Measurements from ENCODE around the gene USP17L30.
"Not testable (repeated sequence)": the region's sequence is repeated elsewhere in the genome, so short reads cannot be mapped to it uniquely, and the experiment has no call there.

The USP17L30 gene

GRCh38 chr4:9362829-9363228 lies at the start of gene USP17L30:
Gene USP17L30, plus strand, starts transcription at chr4:9363129. Its CDS starts 0 bp downstream, at chr4:9363129.
- DNase-seq; ATAC-seq (replicated peaks); H3K9me3 Mint-ChIP-seq; H3K27ac Mint-ChIP-seq; H3K4me3 Mint-ChIP-seq; H3K36me3 Mint-ChIP-seq; H3K27me3 Mint-ChIP-seq; H3K4me1 Mint-ChIP-seq: not testable (repeated sequence)

- DNase-seq; H3K36me3 Mint-ChIP-seq; H3K27me3 Mint-ChIP-seq; H3K27ac Mint-ChIP-seq; H3K9me3 Mint-ChIP-seq; H3K4me1 Mint-ChIP-seq; ATAC-seq (replicated peaks); H3K4me3 Mint-ChIP-seq: not testable (repeated sequence)
These were observed 38.7 kb upstream of the USP17L30 start for GRCh38 chr4:9324191-9324590.

GRCh38 chr4:9324865-9325264 lies 38.1 kb upstream of the USP17L30 start, which contains the start of gene USP17L24:
Gene USP17L24, plus strand, starts transcription at chr4:9325165. Its CDS starts 0 bp downstream, at chr4:9325165.
- H3K27me3 Mint-ChIP-seq; ATAC-seq (replicated peaks); H3K27ac Mint-ChIP-seq; H3K9me3 Mint-ChIP-seq; H3K36me3 Mint-ChIP-seq; H3K4me1 Mint-ChIP-seq; H3K4me3 Mint-ChIP-seq; DNase-seq: not testable (repeated sequence)

GRCh38 chr4:9329611-9330010 lies 33.3 kb upstream of the USP17L30 start, which contains the start of gene USP17L25:
Gene USP17L25, plus strand, starts transcription at chr4:9329911. Its CDS starts 0 bp downstream, at chr4:9329911.
- not testable (repeated sequence) for H3K27ac Mint-ChIP-seq; H3K36me3 Mint-ChIP-seq; H3K9me3 Mint-ChIP-seq; H3K4me1 Mint-ChIP-seq; ATAC-seq (replicated peaks); DNase-seq; H3K27me3 Mint-ChIP-seq; H3K4me3 Mint-ChIP-seq

GRCh38 chr4:9334358-9334757 lies 28.6 kb upstream of the USP17L30 start, which contains the start of gene USP17L26:
Gene USP17L26, plus strand, starts transcription at chr4:9334658. Its CDS starts 0 bp downstream, at chr4:9334658.
- H3K36me3 Mint-ChIP-seq; H3K4me1 Mint-ChIP-seq; ATAC-seq (replicated peaks); H3K4me3 Mint-ChIP-seq; H3K9me3 Mint-ChIP-seq; H3K27ac Mint-ChIP-seq; DNase-seq; H3K27me3 Mint-ChIP-seq: not testable (repeated sequence)

- ATAC-seq (replicated peaks); DNase-seq; H3K4me3 Mint-ChIP-seq; H3K4me1 Mint-ChIP-seq; H3K9me3 Mint-ChIP-seq; H3K36me3 Mint-ChIP-seq; H3K27ac Mint-ChIP-seq; H3K27me3 Mint-ChIP-seq: not testable (repeated sequence)
These were observed 23.8 kb upstream of the USP17L30 start, which contains the start of gene USP17L5 for GRCh38 chr4:9339103-9339502. Gene USP17L5, plus strand, starts transcription at chr4:9339403. Its CDS starts 0 bp downstream, at chr4:9339403.

- not testable (repeated sequence) for DNase-seq; H3K27me3 Mint-ChIP-seq; H3K27ac Mint-ChIP-seq; ATAC-seq (replicated peaks); H3K4me3 Mint-ChIP-seq; H3K9me3 Mint-ChIP-seq; H3K36me3 Mint-ChIP-seq; H3K4me1 Mint-ChIP-seq
These were observed 19.1 kb upstream of the USP17L30 start, which contains the start of gene USP17L27 for GRCh38 chr4:9343848-9344247. Gene USP17L27, plus strand, starts transcription at chr4:9344148. Its CDS starts 0 bp downstream, at chr4:9344148.

- not testable (repeated sequence) for H3K9me3 Mint-ChIP-seq; DNase-seq; H3K4me3 Mint-ChIP-seq; H3K27ac Mint-ChIP-seq; ATAC-seq (replicated peaks); H3K27me3 Mint-ChIP-seq; H3K36me3 Mint-ChIP-seq; H3K4me1 Mint-ChIP-seq
These were observed 14.3 kb upstream of the USP17L30 start, which contains the start of gene USP17L28 for GRCh38 chr4:9348593-9348992. Gene USP17L28, plus strand, starts transcription at chr4:9348893. Its CDS starts 0 bp downstream, at chr4:9348893.

GRCh38 chr4:9350866-9351265 lies 12.1 kb upstream of the USP17L30 start:
- H3K27ac Mint-ChIP-seq; H3K9me3 Mint-ChIP-seq; H3K4me3 Mint-ChIP-seq; H3K27me3 Mint-ChIP-seq; DNase-seq; H3K36me3 Mint-ChIP-seq; ATAC-seq (replicated peaks); H3K4me1 Mint-ChIP-seq: not testable (repeated sequence)

- ATAC-seq (replicated peaks); H3K36me3 Mint-ChIP-seq; H3K27me3 Mint-ChIP-seq; H3K4me1 Mint-ChIP-seq; H3K9me3 Mint-ChIP-seq; H3K27ac Mint-ChIP-seq; DNase-seq; H3K4me3 Mint-ChIP-seq: not testable (repeated sequence)
These were observed 9.6 kb upstream of the USP17L30 start, which contains the start of gene USP17L29 for GRCh38 chr4:9353338-9353737. Gene USP17L29, plus strand, starts transcription at chr4:9353638. Its CDS starts 0 bp downstream, at chr4:9353638.

GRCh38 chr4:9379881-9380280 lies 17.0 kb downstream of the USP17L30 start:
- not testable (repeated sequence) for H3K4me1 Mint-ChIP-seq; H3K27me3 Mint-ChIP-seq; H3K4me3 Mint-ChIP-seq; DNase-seq; H3K9me3 Mint-ChIP-seq; H3K27ac Mint-ChIP-seq; ATAC-seq (replicated peaks); H3K36me3 Mint-ChIP-seq

GRCh38 chr4:9381012-9381534 lies 18.1 kb downstream of the USP17L30 start:
- H3K27ac Mint-ChIP-seq, H3K4me1 Mint-ChIP-seq, H3K27me3 Mint-ChIP-seq, H3K9me3 Mint-ChIP-seq, H3K36me3 Mint-ChIP-seq: not testable (repeated sequence)
- ATAC-seq (replicated peaks) (peak in 1 of 2 donors; percentile 71), DNase-seq (peak; percentile 55)
- peak overlapping the region; percentile 66 to 83 for H3K4me3 Mint-ChIP-seq

- Mint-ChIP-seq H3K4me3 (no peak overlapping the region), H3K9me3 (no peaks in the 10 kb centered on the region), H3K4me1 (peaks cover 0 to 2% of the 10 kb centered on the region in 2 donors), H3K27ac (no peak overlapping the region), H3K36me3 (no peaks in the 10 kb centered on the region), H3K27me3 (peaks cover 0 to 4% of the 10 kb centered on the region in 2 donors)
- ATAC-seq (replicated peaks) (no peak), DNase-seq (no peak)
These were observed 21.2 kb downstream of the USP17L30 start for GRCh38 chr4:9384126-9384525.

GRCh38 chr4:9389001-9389400 lies 26.1 kb downstream of the USP17L30 start:
- H3K27me3 Mint-ChIP-seq; H3K4me3 Mint-ChIP-seq; H3K36me3 Mint-ChIP-seq; DNase-seq; H3K27ac Mint-ChIP-seq; H3K4me1 Mint-ChIP-seq; ATAC-seq (replicated peaks); H3K9me3 Mint-ChIP-seq: not testable (repeated sequence)

- H3K9me3 Mint-ChIP-seq; ATAC-seq (replicated peaks); H3K4me1 Mint-ChIP-seq; H3K4me3 Mint-ChIP-seq; DNase-seq; H3K36me3 Mint-ChIP-seq; H3K27me3 Mint-ChIP-seq; H3K27ac Mint-ChIP-seq: not testable (repeated sequence)
These were observed 42.8 kb downstream of the USP17L30 start for GRCh38 chr4:9405774-9406173.

Data from stimulated activated naive B cell treated with anti-CD40 and anti-IgM and Interleukin-4, amounts not matched to agents 10 μg/mL and 1 μg/mL and 100 μg/mL, for 72 hours (primary cell).